ENCODE measurements around the gene SIAH3.

SIAH3 gene

GRCh38 chr13:45870232-45870631 lies 18.7 kb upstream of the SIAH3 start:
- H3K9me2 ChIP-seq (replicated peaks; ENCODE audit: insufficient read depth, low read length), result no peaks in the 10 kb centered on the region
- TF ChIP-seq EZH2 (optimal IDR thresholded peaks at IDR 0.05; ENCODE audit: low read depth, low read length) (no peak), EZH2phosphoT487 (IDR thresholded peaks at IDR 0.05; ENCODE audit: low read length) (no peak), CTCF (IDR thresholded peaks at IDR 0.05; ENCODE audit: low read length) (no peak)
- no peak overlapping the region for H3K4me3 ChIP-seq (ENCODE audit: low read length)
- no peaks in the 10 kb centered on the region for H3K36me3 ChIP-seq (replicated peaks; ENCODE audit: insufficient read depth, low read length)
- H3K27ac ChIP-seq (ENCODE audit: low read length), result no peak overlapping the region
- H3K79me2 ChIP-seq (ENCODE audit: low read length), result no peaks in the 10 kb centered on the region
- H2AFZ ChIP-seq (ENCODE audit: low read length), result no peak overlapping the region
- no peak for DNase-seq
- H3K4me1 ChIP-seq (ENCODE audit: low read length), result no peaks in the 10 kb centered on the region
- H3F3A ChIP-seq (ENCODE audit: insufficient read depth, low read length), result no peaks in the 10 kb centered on the region
- H3K9me3 ChIP-seq (replicated peaks; ENCODE audit: insufficient read depth, low read length), result no peaks in the 10 kb centered on the region
- no peaks in the 10 kb centered on the region for H3K27me3 ChIP-seq (replicated peaks; ENCODE audit: insufficient read depth, low read length)
- H3K4me2 ChIP-seq (ENCODE audit: low read depth, low read length), result no peak overlapping the region
- H4K20me1 ChIP-seq (ENCODE audit: insufficient read depth, low read length), result no peaks in the 10 kb centered on the region
- no peak overlapping the region for H3K9ac ChIP-seq (ENCODE audit: low read length)

GRCh38 chr13:45865414-45865813 lies 13.9 kb upstream of the SIAH3 start:
- no peak overlapping the region for H3K4me3 ChIP-seq (ENCODE audit: low read length)
- H3K9me2 ChIP-seq (replicated peaks; ENCODE audit: insufficient read depth, low read length), result no peaks in the 10 kb centered on the region
- H3K9ac ChIP-seq (ENCODE audit: low read length), result no peak overlapping the region
- no peak overlapping the region for H3K4me2 ChIP-seq (ENCODE audit: low read depth, low read length)
- H3K4me1 ChIP-seq (ENCODE audit: low read length), result no peaks in the 10 kb centered on the region
- no peak for TF ChIP-seq EZH2phosphoT487 (IDR thresholded peaks at IDR 0.05; ENCODE audit: low read length)
- TF ChIP-seq CTCF (IDR thresholded peaks at IDR 0.05; ENCODE audit: low read length), result no peak
- no peak for TF ChIP-seq EZH2 (optimal IDR thresholded peaks at IDR 0.05; ENCODE audit: low read depth, low read length)
- no peaks in the 10 kb centered on the region for H3K9me3 ChIP-seq (replicated peaks; ENCODE audit: insufficient read depth, low read length)
- H3K27me3 ChIP-seq (replicated peaks; ENCODE audit: insufficient read depth, low read length), result no peaks in the 10 kb centered on the region
- no peak overlapping the region for H2AFZ ChIP-seq (ENCODE audit: low read length)
- H3K79me2 ChIP-seq (ENCODE audit: low read length), result no peaks in the 10 kb centered on the region
- DNase-seq, result no peak
- no peaks in the 10 kb centered on the region for H3K36me3 ChIP-seq (replicated peaks; ENCODE audit: insufficient read depth, low read length)
- H3F3A ChIP-seq (ENCODE audit: insufficient read depth, low read length), result no peaks in the 10 kb centered on the region
- no peaks in the 10 kb centered on the region for H4K20me1 ChIP-seq (ENCODE audit: insufficient read depth, low read length)
- H3K27ac ChIP-seq (ENCODE audit: low read length), result no peak overlapping the region

DNA sequence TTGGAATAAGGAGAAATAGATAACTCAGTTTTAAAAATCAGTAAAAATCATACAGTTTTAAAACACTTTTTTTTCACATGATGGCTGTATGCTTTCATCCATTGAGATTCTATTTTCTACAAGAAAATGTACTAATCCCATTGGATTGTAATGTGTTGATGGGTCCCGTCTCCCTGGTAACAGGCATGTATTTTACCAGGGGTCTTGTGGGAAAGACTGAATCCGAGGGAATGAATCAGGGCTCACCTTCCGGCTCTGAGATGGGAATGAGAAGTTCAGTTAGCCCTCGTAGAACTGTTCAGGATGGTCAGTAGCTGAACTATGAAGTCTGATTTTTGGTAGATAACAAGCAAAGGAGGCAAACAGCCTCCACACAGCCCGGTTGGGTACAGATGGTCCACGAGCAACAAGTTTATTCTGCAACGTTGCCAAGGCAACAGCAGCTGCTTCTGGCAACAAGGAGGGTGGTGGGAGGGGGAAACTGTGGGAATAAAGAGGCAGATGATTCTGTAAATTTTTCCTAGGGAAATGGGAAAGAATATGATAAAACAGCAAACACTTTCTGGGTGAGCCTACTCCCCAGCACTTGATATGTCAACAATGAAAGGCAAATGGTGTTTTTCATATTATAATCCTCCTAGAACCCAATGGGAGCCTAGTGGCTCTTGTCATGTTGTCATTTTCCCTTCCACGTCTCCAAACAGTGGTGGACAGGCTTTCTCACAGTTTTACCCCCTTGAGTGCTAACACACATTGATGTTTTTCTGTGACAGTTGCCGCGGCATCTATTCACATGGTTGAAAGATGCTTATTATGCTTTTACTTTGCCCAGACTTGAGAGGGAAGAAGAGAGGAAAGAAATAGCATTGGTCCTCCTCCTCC lies 12.4 kb upstream of the SIAH3 start:
- TF ChIP-seq EZH2 (optimal IDR thresholded peaks at IDR 0.05; ENCODE audit: low read depth, low read length), result no peak
- TF ChIP-seq CTCF (IDR thresholded peaks at IDR 0.05; ENCODE audit: low read length), result no peak
- no peak for TF ChIP-seq EZH2phosphoT487 (IDR thresholded peaks at IDR 0.05; ENCODE audit: low read length)
- H3K36me3 ChIP-seq (replicated peaks; ENCODE audit: insufficient read depth, low read length), result no peaks in the 10 kb centered on the region
- no peaks in the 10 kb centered on the region for H3K9me2 ChIP-seq (replicated peaks; ENCODE audit: insufficient read depth, low read length)
- H3K4me3 ChIP-seq (ENCODE audit: low read length), result no peak overlapping the region
- no peaks in the 10 kb centered on the region for H3K27me3 ChIP-seq (replicated peaks; ENCODE audit: insufficient read depth, low read length)
- H2AFZ ChIP-seq (ENCODE audit: low read length), result no peak overlapping the region
- H3K9me3 ChIP-seq (replicated peaks; ENCODE audit: insufficient read depth, low read length), result no peaks in the 10 kb centered on the region
- H3F3A ChIP-seq (ENCODE audit: insufficient read depth, low read length), result no peaks in the 10 kb centered on the region
- H3K79me2 ChIP-seq (ENCODE audit: low read length), result no peaks in the 10 kb centered on the region
- no peak for DNase-seq
- H4K20me1 ChIP-seq (ENCODE audit: insufficient read depth, low read length), result no peaks in the 10 kb centered on the region
- no peaks in the 10 kb centered on the region for H3K4me1 ChIP-seq (ENCODE audit: low read length)
- no peak overlapping the region for H3K4me2 ChIP-seq (ENCODE audit: low read depth, low read length)
- no peak overlapping the region for H3K27ac ChIP-seq (ENCODE audit: low read length)
- no peak overlapping the region for H3K9ac ChIP-seq (ENCODE audit: low read length)
